Nephron progenitor cell (in vitro differentiated cells): ENCODE measurements around the gene ITGB5.
A peak's percentile ranks its signal among the peaks of the same experiment; 100 is the strongest.

ENCODE experiments used
- DNase-seq: peaks from one replicate; pipeline ENCODE4 v3.0.0; 2021
- H3K27ac Mint-ChIP-seq: 2 replicates; pipeline ENCODE4 v1.8.0; 2021; ENCODE audit warnings: mild to moderate bottlenecking, moderate library complexity, mixed read lengths
- H3K27me3 Mint-ChIP-seq: 2 replicates; pipeline ENCODE4 v1.8.0; 2021; ENCODE audit warnings: mild to moderate bottlenecking, low read depth, mixed read lengths; ENCODE audit not compliant: poor library complexity
- H3K36me3 Mint-ChIP-seq: 2 replicates; pipeline ENCODE4 v1.8.0; 2021; ENCODE audit warnings: low read depth, mixed read lengths
- H3K4me1 Mint-ChIP-seq: 2 replicates; pipeline ENCODE4 v1.8.0; 2021; ENCODE audit warnings: mixed read lengths
- H3K4me3 Mint-ChIP-seq: 2 replicates; pipeline ENCODE4 v1.8.0; 2021; ENCODE audit warnings: mild to moderate bottlenecking, moderate library complexity, mixed read lengths
- H3K9me3 Mint-ChIP-seq: 2 replicates; pipeline ENCODE4 v1.8.0; 2021; ENCODE audit warnings: mild to moderate bottlenecking, moderate library complexity, mixed read lengths
- TF ChIP-seq, protein P1 (sequence below): fragments of 200-600 bp; sonication (generic); IDR thresholded peaks from 2 replicates; pipeline ENCODE4 v1.5.0; 2021; ENCODE audit warnings: antibody characterized with exemption

ITGB5 gene

GRCh38 chr3:124731760-124732159, 155.4 kb downstream of the ITGB5 start:
- H3K27ac Mint-ChIP-seq = no peak overlapping the region
- peaks cover 20% of the 10 kb centered on the region for H3K36me3 Mint-ChIP-seq
- TF ChIP-seq, protein P1, sequence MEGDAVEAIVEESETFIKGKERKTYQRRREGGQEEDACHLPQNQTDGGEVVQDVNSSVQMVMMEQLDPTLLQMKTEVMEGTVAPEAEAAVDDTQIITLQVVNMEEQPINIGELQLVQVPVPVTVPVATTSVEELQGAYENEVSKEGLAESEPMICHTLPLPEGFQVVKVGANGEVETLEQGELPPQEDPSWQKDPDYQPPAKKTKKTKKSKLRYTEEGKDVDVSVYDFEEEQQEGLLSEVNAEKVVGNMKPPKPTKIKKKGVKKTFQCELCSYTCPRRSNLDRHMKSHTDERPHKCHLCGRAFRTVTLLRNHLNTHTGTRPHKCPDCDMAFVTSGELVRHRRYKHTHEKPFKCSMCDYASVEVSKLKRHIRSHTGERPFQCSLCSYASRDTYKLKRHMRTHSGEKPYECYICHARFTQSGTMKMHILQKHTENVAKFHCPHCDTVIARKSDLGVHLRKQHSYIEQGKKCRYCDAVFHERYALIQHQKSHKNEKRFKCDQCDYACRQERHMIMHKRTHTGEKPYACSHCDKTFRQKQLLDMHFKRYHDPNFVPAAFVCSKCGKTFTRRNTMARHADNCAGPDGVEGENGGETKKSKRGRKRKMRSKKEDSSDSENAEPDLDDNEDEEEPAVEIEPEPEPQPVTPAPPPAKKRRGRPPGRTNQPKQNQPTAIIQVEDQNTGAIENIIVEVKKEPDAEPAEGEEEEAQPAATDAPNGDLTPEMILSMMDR = no peak
- DNase-seq = no peak
- peak overlapping the region; percentile 100 for H3K4me3 Mint-ChIP-seq
- no peaks in the 10 kb centered on the region for H3K9me3 Mint-ChIP-seq
- peaks cover 17% of the 10 kb centered on the region for H3K27me3 Mint-ChIP-seq
- peaks cover 41% of the 10 kb centered on the region for H3K4me1 Mint-ChIP-seq

DNA sequence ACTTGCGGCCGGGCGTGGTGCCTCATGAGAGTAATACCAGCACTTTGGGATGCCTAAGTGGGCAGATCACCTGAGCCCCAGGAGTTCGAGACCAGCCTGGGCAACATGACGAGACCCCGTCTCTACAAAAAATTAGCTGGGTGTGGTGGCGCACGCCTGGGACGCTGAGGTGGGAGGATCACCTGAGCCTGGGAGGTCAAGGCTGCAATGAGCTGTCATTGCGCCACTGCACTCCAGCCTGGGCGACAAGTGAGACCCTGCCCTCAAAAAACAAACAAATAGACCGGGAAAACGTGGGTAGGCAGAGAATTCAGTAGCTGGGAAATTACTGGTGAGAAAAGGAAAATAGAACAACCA, 156.2 kb downstream of the ITGB5 start:
- Mint-ChIP-seq H3K27me3 (peaks cover 25% of the 10 kb centered on the region), H3K27ac (peak overlapping the region; percentile 99), H3K36me3 (peaks cover 18% of the 10 kb centered on the region), H3K9me3 (no peaks in the 10 kb centered on the region), H3K4me1 (peaks cover 41% of the 10 kb centered on the region), H3K4me3 (peak overlapping the region; percentile 100)
- DNase-seq = no peak
- TF ChIP-seq, protein P1 = no peak

DNA sequence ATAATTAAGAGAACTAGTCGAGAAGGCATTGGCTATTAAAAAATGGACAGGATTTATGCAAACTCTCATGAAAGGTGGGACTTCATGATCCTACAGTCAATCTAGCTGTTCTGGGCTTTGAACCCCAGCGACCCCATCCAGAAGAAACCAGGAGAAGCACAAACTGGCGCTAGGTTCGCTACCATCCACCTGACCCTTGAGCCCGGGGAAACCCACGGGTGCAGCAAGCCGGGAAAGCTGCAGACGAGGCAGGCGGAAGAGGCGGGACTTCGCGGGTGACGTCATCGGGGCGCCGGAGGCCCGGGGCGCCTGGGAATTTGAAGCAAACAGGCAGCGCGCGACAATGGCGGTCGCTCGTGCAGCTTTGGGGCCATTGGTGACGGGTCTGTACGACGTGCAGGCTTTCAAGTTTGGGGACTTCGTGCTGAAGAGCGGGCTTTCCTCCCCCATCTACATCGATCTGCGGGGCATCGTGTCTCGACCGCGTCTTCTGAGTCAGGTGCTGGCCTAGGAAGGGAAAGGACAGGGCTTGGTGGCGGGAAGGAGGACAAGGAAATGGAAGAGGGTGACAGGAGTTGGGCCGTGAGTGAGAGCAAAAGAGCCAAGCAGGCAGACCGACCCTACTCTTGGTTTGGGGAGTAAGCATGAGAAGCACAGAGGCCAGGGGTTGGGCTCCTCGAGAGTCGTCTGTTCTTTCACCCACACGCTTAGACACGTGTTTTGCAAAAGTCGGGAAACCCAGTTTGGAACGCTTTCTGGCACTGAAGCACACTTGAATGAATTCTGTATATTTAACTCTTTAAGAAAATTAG, 156.8 kb downstream of the ITGB5 start, which contains the start of gene UMPS:
UMPS (plus strand) TSS at position 324 of the 812 bp plus-strand sequence; CDS start at position 344, 20 bp downstream.
- H3K9me3 Mint-ChIP-seq = no peaks in the 10 kb centered on the region
- H3K27ac Mint-ChIP-seq = peak within 1 kb of the TSS; percentile 99
- H3K27me3 Mint-ChIP-seq = peaks cover 30% of the 10 kb centered on the region
- H3K4me1 Mint-ChIP-seq = peaks cover 41% of the 10 kb centered on the region
- peak; percentile 95 for DNase-seq
- peaks cover 15% of the 10 kb centered on the region for H3K36me3 Mint-ChIP-seq
- H3K4me3 Mint-ChIP-seq = peak within 1 kb of the TSS; percentile 100
- TF ChIP-seq, protein P1 = no peak

GRCh38 chr3:124722589-124722988, 164.6 kb downstream of the ITGB5 start:
- Mint-ChIP-seq H3K9me3 (no peaks in the 10 kb centered on the region), H3K27ac (no peak overlapping the region), H3K4me1 (peaks cover 14% of the 10 kb centered on the region), H3K4me3 (no peak overlapping the region), H3K36me3 (peaks cover 14% of the 10 kb centered on the region), H3K27me3 (peaks cover 45% of the 10 kb centered on the region)
- DNase-seq = no peak
- TF ChIP-seq, protein P1 = no peak

GRCh38 chr3:124714223-124714853, 172.8 kb downstream of the ITGB5 start:
- peaks cover 17% of the 10 kb centered on the region for H3K36me3 Mint-ChIP-seq
- H3K4me1 Mint-ChIP-seq = no peaks in the 10 kb centered on the region
- H3K27ac Mint-ChIP-seq = no peak overlapping the region
- H3K4me3 Mint-ChIP-seq = no peak overlapping the region
- H3K27me3 Mint-ChIP-seq = peaks cover 14% of the 10 kb centered on the region
- H3K9me3 Mint-ChIP-seq = no peaks in the 10 kb centered on the region
- TF ChIP-seq, protein P1 = no peak
- DNase-seq = no peak
